Progenitor cell of endocrine pancreas (in vitro differentiated cells): ENCODE results near the gene PIP5K1C. TPM values are rescaled to one million over a fixed set of nuclear protein-coding genes. Genes with fewer than 3 reads are reported as not detected.

Experiments used
- DNase-seq: peaks from one replicate; pipeline ENCODE4 v3.0.0; 2021; ENCODE audit warnings: low spot score; ENCODE audit not compliant: unreplicated experiment
- H3K27ac Mint-ChIP-seq: 2 replicates; pipeline ENCODE4 v1.8.0; 2021; ENCODE audit warnings: mild to moderate bottlenecking, moderate library complexity, mixed read lengths
- H3K27me3 Mint-ChIP-seq: 2 replicates; pipeline ENCODE4 v1.8.0; 2021; ENCODE audit warnings: mixed read lengths
- H3K36me3 Mint-ChIP-seq: 2 replicates; pipeline ENCODE4 v1.8.0; 2022; ENCODE audit warnings: mixed read lengths; ENCODE audit not compliant: insufficient read depth
- H3K4me1 Mint-ChIP-seq: 2 replicates; pipeline ENCODE4 v1.8.0; 2021; ENCODE audit warnings: low read depth, mixed read lengths
- H3K4me3 Mint-ChIP-seq: 2 replicates; pipeline ENCODE4 v1.8.0; 2021; ENCODE audit warnings: low read depth, mild to moderate bottlenecking, moderate library complexity, mixed read lengths
- H3K9me3 Mint-ChIP-seq: 2 replicates; pipeline ENCODE4 v1.8.0; 2021; ENCODE audit warnings: low read depth, mixed read lengths
- CTCF ChIP-seq: fragments of 200-600 bp; sonication (generic); IDR thresholded peaks from one replicate; pipeline ENCODE4 v1.5.0; 2021; ENCODE audit warnings: antibody characterized with exemption, mild to moderate bottlenecking; ENCODE audit not compliant: unreplicated experiment
- total RNA-seq: library from RNA; stranded (reverse); gene quantifications from 2 replicates; pipeline ENCODE4 v1.2.1, GENCODE V29; 2021

Gene PIP5K1C
- total RNA-seq, 1 donor from 2014 or later: 51.7 TPM

GRCh38 chr19:3612901-3613741 lies 87.1 kb downstream of the PIP5K1C start:
- DNase-seq: no peak
- no peak overlapping the region for H3K27ac Mint-ChIP-seq
- TF ChIP-seq CTCF: no peak
- peaks cover 3% of the 10 kb centered on the region for H3K36me3 Mint-ChIP-seq
- peaks cover 2% of the 10 kb centered on the region for H3K27me3 Mint-ChIP-seq
- no peaks in the 10 kb centered on the region for H3K4me1 Mint-ChIP-seq
- H3K4me3 Mint-ChIP-seq: no peak overlapping the region
- no peaks in the 10 kb centered on the region for H3K9me3 Mint-ChIP-seq

- no peaks in the 10 kb centered on the region for H3K9me3 Mint-ChIP-seq
- peaks cover 10% of the 10 kb centered on the region for H3K27me3 Mint-ChIP-seq
- no peak for DNase-seq
- no peaks in the 10 kb centered on the region for H3K4me1 Mint-ChIP-seq
- H3K27ac Mint-ChIP-seq: no peak overlapping the region
- no peak for TF ChIP-seq CTCF
- peaks cover 3% of the 10 kb centered on the region for H3K36me3 Mint-ChIP-seq
- H3K4me3 Mint-ChIP-seq: no peak overlapping the region
Measured at GRCh38 chr19:3612330-3612729, 87.9 kb downstream of the PIP5K1C start.

- Mint-ChIP-seq H3K4me1 (no peaks in the 10 kb centered on the region), H3K27me3 (peaks cover 14% of the 10 kb centered on the region), H3K27ac (no peak overlapping the region), H3K36me3 (peaks cover 3% of the 10 kb centered on the region), H3K9me3 (no peaks in the 10 kb centered on the region), H3K4me3 (no peak overlapping the region)
- TF ChIP-seq CTCF: no peak
- DNase-seq: no peak
Measured at GRCh38 chr19:3611841-3612240, 88.4 kb downstream of the PIP5K1C start.

GRCh38 chr19:3610745-3611717 lies 89.2 kb downstream of the PIP5K1C start:
- peaks cover 14% of the 10 kb centered on the region for H3K27me3 Mint-ChIP-seq
- H3K36me3 Mint-ChIP-seq: peaks cover 3% of the 10 kb centered on the region
- no peak overlapping the region for H3K4me3 Mint-ChIP-seq
- H3K27ac Mint-ChIP-seq: no peak overlapping the region
- H3K9me3 Mint-ChIP-seq: no peaks in the 10 kb centered on the region
- no peak for TF ChIP-seq CTCF
- H3K4me1 Mint-ChIP-seq: no peaks in the 10 kb centered on the region
- DNase-seq: no peak
